H1 (cell line): ENCODE data around the gene LIPT2. TPM values are rescaled to one million over a fixed set of nuclear protein-coding genes. Genes with fewer than 3 reads are reported as not detected.

Experiments
- CTCF ChIA-PET: fragments of 300-600 bp; sonication (Branson Sonifier 250); formaldehyde crosslinking; loops from one replicate; lab custom pipeline; 2021; ENCODE audit not compliant: partially characterized antibody; lab: Charles Lee
- POLR2A ChIA-PET: fragments of 300-600 bp; sonication (Branson Sonifier 250); formaldehyde crosslinking; loops from one replicate; lab custom pipeline; 2021; ENCODE audit warnings: inconsistent platforms; ENCODE audit not compliant: partially characterized antibody; lab: Charles Lee
- DNase-seq, 2 experiments: peaks; one replicate each; pipeline versions ENCODE4 v3.0.0 to v3.0.0-alpha.2; 2010 to 2022; ENCODE audit warnings: low spot score in 2 of 2, low read depth in 1 of 2, mixed read lengths in 1 of 2
- FAIRE-seq: peaks from 2 replicates; lab custom pipeline; 2011; peaks lifted over from hg19 to GRCh38; lab: Jason Lieb, UNC
- H2AFZ ChIP-seq: 2 replicates; pipeline ENCODE4 v1.8.1; 2012; ENCODE audit warnings: low read length, inconsistent platforms
- H2AK5ac ChIP-seq: 2 replicates; pipeline ENCODE4 v1.6.1; 2013; ENCODE audit warnings: low read depth, low read length
- H2BK120ac ChIP-seq: replicated peaks from 2 replicates; pipeline ENCODE3; 2013; ENCODE audit warnings: low read depth, low read length, inconsistent platforms
- H2BK12ac ChIP-seq: 2 replicates; pipeline ENCODE4 v1.6.1; 2013; ENCODE audit warnings: low read depth, low read length
- H2BK15ac ChIP-seq: 2 replicates; pipeline ENCODE4 v1.6.1; 2013; ENCODE audit warnings: low read length
- H2BK20ac ChIP-seq: 2 replicates; pipeline ENCODE4 v1.6.1; 2013; ENCODE audit warnings: low read length
- H2BK5ac ChIP-seq: 2 replicates; pipeline ENCODE4 v1.6.1; 2013; ENCODE audit warnings: low read depth, low read length
- H3K14ac ChIP-seq: 2 replicates; pipeline ENCODE4 v1.6.1; 2013; ENCODE audit warnings: inconsistent platforms; ENCODE audit not compliant: insufficient read length
- H3K18ac ChIP-seq: 2 replicates; pipeline ENCODE4 v1.6.1; 2013; ENCODE audit warnings: low read length; ENCODE audit errors: extremely low read depth
- H3K23ac ChIP-seq: 2 replicates; pipeline ENCODE4 v1.6.1; 2013; ENCODE audit warnings: inconsistent platforms; ENCODE audit not compliant: insufficient read length
- H3K23me2 ChIP-seq: 2 replicates; pipeline ENCODE4 v1.6.1; 2013; ENCODE audit warnings: low read depth, low read length
- H3K27ac ChIP-seq: 2 replicates; pipeline ENCODE4 v1.6.1; 2011; ENCODE audit warnings: low read depth, low read length, inconsistent platforms
- H3K27me3 ChIP-seq, 4 experiments: replicated peaks in 1 of 4; 1 replicate in 1 of 4; 2 replicates in 3 of 4; pipeline versions ENCODE4 v1.6.1 to v1.8.1; 2011 to 2013; ENCODE audit warnings: low read length in 3 of 4, mild to moderate bottlenecking in 3 of 4, inconsistent platforms in 2 of 4, mixed read lengths in 2 of 4, moderate library complexity in 1 of 4; ENCODE audit not compliant: control insufficient read depth in 3 of 4, insufficient read depth in 3 of 4; ENCODE audit errors: extremely low read depth in 1 of 4
- H3K36me3 ChIP-seq, 4 experiments: 2 replicates each; pipeline versions ENCODE4 v1.6.1 to v1.8.1; 2011 to 2013; ENCODE audit warnings: mild to moderate bottlenecking in 4 of 4, low read length in 3 of 4, moderate library complexity in 2 of 4, control low read depth in 1 of 4, inconsistent platforms in 1 of 4; ENCODE audit not compliant: insufficient read depth in 4 of 4, control insufficient read depth in 2 of 4
- H3K4ac ChIP-seq: replicated peaks from 2 replicates; pipeline ENCODE3; 2013; ENCODE audit warnings: low read length, low read depth, mixed read lengths, inconsistent platforms; ENCODE audit not compliant: insufficient read length
- H3K4me1 ChIP-seq, 4 experiments: replicated peaks in 1 of 4; 1 replicate in 1 of 4; 2 replicates in 3 of 4; pipeline versions ENCODE4 v1.6.1 to v1.8.1; 2011 to 2013; ENCODE audit warnings: low read length in 3 of 4, inconsistent platforms in 2 of 4, mixed read lengths in 1 of 4; ENCODE audit not compliant: insufficient read depth in 4 of 4, control insufficient read depth in 3 of 4
- H3K4me2 ChIP-seq, 2 experiments: 2 replicates each; pipeline versions ENCODE4 v1.6.1 to v1.8.1; 2011 to 2013; ENCODE audit warnings: low read depth in 2 of 2, low read length in 2 of 2, control low read depth in 1 of 2, inconsistent platforms in 1 of 2, mild to moderate bottlenecking in 1 of 2; ENCODE audit not compliant: insufficient read depth in 1 of 2
- H3K4me3 ChIP-seq, 4 experiments: fragments of 200-600, 300-600 bp in 1 of 4; sonication (generic), shearing (Covaris generic), sonication (Bioruptor Twin) in 1 of 4; 2 replicates each; pipeline versions ENCODE4 v1.5.1 to v1.8.1; 2011 to 2016; ENCODE audit warnings: low read length in 4 of 4, low read depth in 3 of 4, control low read depth in 2 of 4, inconsistent platforms in 2 of 4, mild to moderate bottlenecking in 2 of 4, mixed read lengths in 1 of 4, moderate library complexity in 1 of 4; ENCODE audit not compliant: insufficient read depth in 2 of 4; ENCODE audit errors: extremely low read depth in 1 of 4
- H3K56ac ChIP-seq: replicated peaks from 2 replicates; pipeline ENCODE3; 2013; ENCODE audit warnings: low read depth, mild to moderate bottlenecking, mixed read lengths, low read length, inconsistent platforms; ENCODE audit not compliant: insufficient read length
- H3K79me1 ChIP-seq: 2 replicates; pipeline ENCODE4 v1.6.1; 2013; ENCODE audit warnings: low read depth, low read length, control low read depth
- H3K79me2 ChIP-seq, 2 experiments: 2 replicates each; pipeline versions ENCODE4 v1.6.1 to v1.8.1; 2012 to 2013; ENCODE audit warnings: low read length in 2 of 2, mild to moderate bottlenecking in 2 of 2, inconsistent platforms in 1 of 2; ENCODE audit not compliant: insufficient read depth in 2 of 2, control insufficient read depth in 1 of 2
- H3K9ac ChIP-seq, 4 experiments: replicated peaks in 1 of 4; 1 replicate in 1 of 4; 2 replicates in 3 of 4; pipeline versions ENCODE4 v1.6.1 to v1.8.1; 2011 to 2013; ENCODE audit warnings: low read depth in 3 of 4, low read length in 3 of 4, control low read depth in 2 of 4, mild to moderate bottlenecking in 2 of 4, moderate library complexity in 2 of 4, inconsistent platforms in 1 of 4; ENCODE audit errors: extremely low read depth in 1 of 4
- H3K9me3 ChIP-seq, 2 experiments: 2 replicates each; pipeline versions ENCODE4 v1.6.1 to v1.8.1; 2012 to 2013; ENCODE audit warnings: mild to moderate bottlenecking in 2 of 2, moderate library complexity in 2 of 2, control low read depth in 1 of 2, inconsistent platforms in 1 of 2, low read depth in 1 of 2, low read length in 1 of 2, mixed read lengths in 1 of 2; ENCODE audit not compliant: insufficient read depth in 2 of 2
- H4K20me1 ChIP-seq, 2 experiments: replicated peaks in 1 of 2; 2 replicates each; pipeline versions ENCODE3 to v1.8.1; 2011 to 2013; ENCODE audit warnings: inconsistent platforms in 2 of 2, low read length in 2 of 2, mild to moderate bottlenecking in 1 of 2; ENCODE audit not compliant: insufficient read depth in 2 of 2, control insufficient read depth in 1 of 2
- H4K5ac ChIP-seq: 2 replicates; pipeline ENCODE4 v1.6.1; 2013; ENCODE audit warnings: low read length, low read depth, mixed read lengths, inconsistent platforms; ENCODE audit not compliant: insufficient read length
- H4K8ac ChIP-seq: 2 replicates; pipeline ENCODE4 v1.8.0; 2013; ENCODE audit warnings: mild to moderate bottlenecking, moderate library complexity, low read length, inconsistent platforms; ENCODE audit not compliant: insufficient read depth; ENCODE audit errors: extremely low read depth
- H4K91ac ChIP-seq: replicated peaks from 2 replicates; pipeline ENCODE3; 2013; ENCODE audit warnings: low read length, mixed read lengths, inconsistent platforms; ENCODE audit not compliant: insufficient read length
- ASH2L ChIP-seq: fragments of 200-600, 300-600 bp; sonication (generic); IDR thresholded peaks from one replicate; pipeline ENCODE4 v1.7.1; 2017; ENCODE audit warnings: low read length
- BCL11A ChIP-seq, 2 experiments: IDR thresholded peaks; one replicate each; pipeline ENCODE4 v1.6.1; 2011; ENCODE audit warnings: low read depth in 2 of 2, low read length in 2 of 2, mild to moderate bottlenecking in 2 of 2
- CBX8 ChIP-seq: fragments of 300-800, 300-1000 bp; sonication (generic); IDR thresholded peaks from 2 replicates; pipeline ENCODE4 v1.7.1; 2016; ENCODE audit warnings: low read depth, low read length, borderline replicate concordance
- CREB1 ChIP-seq: IDR thresholded peaks from 2 replicates; pipeline ENCODE4 v1.6.1; 2012; ENCODE audit warnings: inconsistent platforms
- HDAC6 ChIP-seq: IDR thresholded peaks from one replicate; pipeline ENCODE4 v1.7.1; 2012; ENCODE audit warnings: low read depth, mild to moderate bottlenecking, inconsistent platforms, low read length, moderate library complexity
- POLR2A ChIP-seq, 2 experiments: IDR thresholded peaks; 1 replicate in 1 of 2; 2 replicates in 1 of 2; pipeline ENCODE4 v1.6.1; 2011; ENCODE audit warnings: low read depth in 2 of 2, low read length in 2 of 2, mild to moderate bottlenecking in 2 of 2; ENCODE audit errors: control extremely low read depth in 1 of 2
- RNF2 ChIP-seq: fragments of 200-900, 300-1000 bp; sonication (generic); IDR thresholded peaks from 2 replicates; pipeline ENCODE4 v1.7.1; 2016; ENCODE audit warnings: borderline replicate concordance, low read depth, mild to moderate bottlenecking, antibody characterized with exemption, low read length; ENCODE audit not compliant: poor library complexity, severe bottlenecking; ENCODE audit errors: missing control alignments
- SIN3A ChIP-seq, 2 experiments: IDR thresholded peaks in 1 of 2; conservative IDR thresholded peaks in 1 of 2; 2 replicates each; pipeline ENCODE4 v1.6.1; 2011 to 2012; ENCODE audit warnings: low read length in 2 of 2, improper control_type of control experiment in 1 of 2, low read depth in 1 of 2, mild to moderate bottlenecking in 1 of 2
- SP2 ChIP-seq: IDR thresholded peaks from 2 replicates; pipeline ENCODE4 v1.6.1; 2012; ENCODE audit warnings: mild to moderate bottlenecking, low read length, inconsistent platforms
- TAF7 ChIP-seq: optimal IDR thresholded peaks from 2 replicates; pipeline ENCODE3; 2011; ENCODE audit warnings: low read depth, mild to moderate bottlenecking, inconsistent platforms, low read length, moderate library complexity, borderline replicate concordance
- TCF12 ChIP-seq: IDR thresholded peaks from 2 replicates; pipeline ENCODE4 v1.6.1; 2011; ENCODE audit warnings: low read depth, mild to moderate bottlenecking, low read length
- YY1 ChIP-seq: IDR thresholded peaks from 2 replicates; pipeline ENCODE4 v1.6.1; 2011; ENCODE audit warnings: low read depth, mild to moderate bottlenecking, low read length
- WGBS, 2 experiments: shearing (Covaris generic) in 1 of 2; methylation state at CpG; one replicate each; pipeline versions ENCODE4 v1.1.6 to v1.1.7; 2013 to 2015; ENCODE audit warnings: low lambda C conversion rate in 2 of 2, mixed read lengths in 2 of 2, inconsistent platforms in 1 of 2, low coverage in 1 of 2, missing lambda C conversion rate in 1 of 2; ENCODE audit not compliant: insufficient replicate concordance in 2 of 2, insufficient coverage in 1 of 2, insufficient read length in 1 of 2; ENCODE audit errors: extremely low coverage in 1 of 2, missing lambda C conversion rate in 1 of 2; 5-methylcytosine and 5-hydroxymethylcytosine counted together
- polyA plus RNA-seq, 7 experiments: library from polyadenylated mRNA; depleted of rRNA in 3 of 7; stranded (reverse) in 5 of 7; unstranded in 2 of 7; fragments of >200 nt in 5 of 7; fragments of 200-250 nt in 2 of 7; gene quantifications; 1 replicate in 5 of 7; 2 replicates in 1 of 7; 4 replicates in 1 of 7; pipeline versions ENCODE4 v1.2.1 to v1.2.3, GENCODE V29; 2011 to 2013; ENCODE audit warnings: missing spikeins in 2 of 7, mixed read lengths in 2 of 7
- total RNA-seq: library from RNA; stranded (reverse); fragmentation: NEBNext Ultra II Directional; extraction: Animal tissue kit (Norgen Biotek cat#: 25700); gene quantifications from 2 replicates; pipeline ENCODE4 v1.2.1, GENCODE V29; 2021
- TF ChIP-seq, protein P1 (sequence below): IDR thresholded peaks from 2 replicates; pipeline ENCODE4 v1.6.1; 2012; ENCODE audit warnings: low read length, inconsistent platforms

Gene LIPT2
- total and polyA plus RNA-seq, 2 of the 8 experiments (the other 6 are each of a cell fraction or from before 2014, with no cell fraction given) = 6.4 to 16.7 TPM

GRCh38 chr11:74442636-74443035, 50.9 kb downstream of the LIPT2 start:
- Histone ChIP-seq H2BK120ac (no peak overlapping the region), H3K14ac (no peak overlapping the region), H3K79me2 (no peaks in the 10 kb centered on the region), H2BK20ac (no peak overlapping the region), H3K18ac (no peak overlapping the region), H2BK12ac (no peak overlapping the region), H3K4ac (no peak overlapping the region), H4K5ac (no peak overlapping the region), H3K79me1 (no peaks in the 10 kb centered on the region), H3K9ac (no peak overlapping the region), H3K4me1 (peaks cover 0 to 7% (median 4%) of the 10 kb centered on the region in 4 experiments; a peak in 4 of 7 replicates), H2AFZ (no peak overlapping the region), H3K9me3 (no peaks in the 10 kb centered on the region), H3K4me2 (no peak overlapping the region), H3K27me3 (no peaks in the 10 kb centered on the region), H2AK5ac (no peak overlapping the region), H3K23ac (no peak overlapping the region), H3K56ac (no peak overlapping the region), H3K4me3 (no peak overlapping the region), H4K20me1 (no peaks in the 10 kb centered on the region), H3K23me2 (no peaks in the 10 kb centered on the region), H3K27ac (no peak overlapping the region), H4K91ac (no peak overlapping the region), H3K36me3 (no peaks in the 10 kb centered on the region), H4K8ac (no peak overlapping the region), H2BK5ac (no peak overlapping the region), H2BK15ac (no peak overlapping the region)
- FAIRE-seq = no peak
- POLR2A ChIA-PET = no interaction called here
- CTCF ChIA-PET = interaction anchor here (0.6 to 4.2 kb wide), 5 partner anchors 10 to 188 kb away, joined by 3 to 15 read pairs (median 4); partner anchors contain the start of gene LIPT2
- WGBS, 2 experiments = 72% methylated on average over 3 of the region's 3 CpGs; no CpG with 5 or more reads in 1 of the 2 experiments
- no peak for DNase-seq
- no peak for TF ChIP-seq ASH2L
- TF ChIP-seq RNF2 = no peak
- TF ChIP-seq SIN3A (conservative IDR thresholded peaks at IDR 0.05 in 1 of 2, IDR thresholded peaks at IDR 0.05 in 1 of 2; ENCODE audit: low read depth in 1 of 2, low read length in 2 of 2) = no peak
- no peak for TF ChIP-seq TCF12
- no peak for TF ChIP-seq TAF7
- no peak for TF ChIP-seq SP2
- TF ChIP-seq, protein P1, sequence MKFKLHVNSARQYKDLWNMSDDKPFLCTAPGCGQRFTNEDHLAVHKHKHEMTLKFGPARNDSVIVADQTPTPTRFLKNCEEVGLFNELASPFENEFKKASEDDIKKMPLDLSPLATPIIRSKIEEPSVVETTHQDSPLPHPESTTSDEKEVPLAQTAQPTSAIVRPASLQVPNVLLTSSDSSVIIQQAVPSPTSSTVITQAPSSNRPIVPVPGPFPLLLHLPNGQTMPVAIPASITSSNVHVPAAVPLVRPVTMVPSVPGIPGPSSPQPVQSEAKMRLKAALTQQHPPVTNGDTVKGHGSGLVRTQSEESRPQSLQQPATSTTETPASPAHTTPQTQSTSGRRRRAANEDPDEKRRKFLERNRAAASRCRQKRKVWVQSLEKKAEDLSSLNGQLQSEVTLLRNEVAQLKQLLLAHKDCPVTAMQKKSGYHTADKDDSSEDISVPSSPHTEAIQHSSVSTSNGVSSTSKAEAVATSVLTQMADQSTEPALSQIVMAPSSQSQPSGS = no peak
- TF ChIP-seq HDAC6 = no peak
- TF ChIP-seq CBX8 = no peak
- no peak for TF ChIP-seq POLR2A (IDR thresholded peaks at IDR 0.05; ENCODE audit: control extremely low read depth in 1 of 2, low read depth in 2 of 2, low read length in 2 of 2)
- TF ChIP-seq BCL11A (IDR thresholded peaks at IDR 0.05; ENCODE audit: low read depth in 2 of 2, low read length in 2 of 2) = no peak
- TF ChIP-seq CREB1 = no peak
- TF ChIP-seq YY1 = no peak
